CD4-positive, alpha-beta T cell treated with Interleukin-17A for 1 hour (primary cell): ENCODE data around the gene PRM1.
A peak's percentile ranks its signal among the peaks of the same experiment; 100 is the strongest.

ENCODE experiments used
- DNase-seq: peaks from one replicate; pipeline ENCODE4 v3.0.0-alpha.2; 2020

PRM1 gene, protein sequence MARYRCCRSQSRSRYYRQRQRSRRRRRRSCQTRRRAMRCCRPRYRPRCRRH

DNA sequence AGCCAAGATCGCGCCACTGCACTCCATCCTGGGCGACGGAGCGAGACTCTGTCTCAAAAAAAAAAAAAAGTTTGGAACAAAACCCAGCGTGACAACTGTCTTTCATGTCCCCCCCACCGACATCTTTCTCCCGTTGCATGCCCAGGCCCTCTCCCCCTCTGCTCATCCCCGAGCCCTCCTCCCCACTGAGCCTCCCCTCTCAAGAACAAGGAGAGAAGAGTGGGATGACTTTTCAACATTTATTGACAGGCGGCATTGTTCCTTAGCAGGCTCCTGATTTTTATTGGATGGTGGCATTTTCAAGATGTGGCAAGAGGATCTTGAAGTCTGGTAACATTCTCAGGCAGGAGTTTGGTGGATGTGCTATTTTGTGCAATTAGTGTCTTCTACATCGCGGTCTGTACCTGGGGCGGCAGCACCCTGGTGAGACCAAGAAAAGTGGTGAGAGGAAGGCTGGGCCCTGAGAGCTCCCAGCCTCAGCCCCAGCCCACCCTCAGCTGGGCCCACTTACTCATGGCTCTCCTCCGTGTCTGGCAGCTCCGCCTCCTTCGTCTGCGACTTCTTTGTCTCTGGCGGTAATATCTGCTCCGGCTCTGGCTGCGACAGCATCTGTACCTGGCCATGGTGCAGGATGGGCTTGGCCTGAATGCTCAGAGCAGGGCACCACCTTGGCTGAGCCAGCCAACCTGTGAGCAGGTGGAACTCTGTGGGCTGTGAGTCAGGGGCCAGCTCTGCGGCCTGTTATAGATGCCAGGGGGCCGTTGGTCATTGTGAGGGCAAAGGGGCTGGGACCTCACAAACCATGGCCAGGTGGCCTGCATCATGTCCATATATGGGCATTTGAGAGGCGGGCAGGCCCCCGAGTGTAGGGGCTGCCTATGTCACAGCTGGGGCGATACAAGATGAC, at the start of gene PRM1:
TSS of gene PRM1 (minus strand) at position 715 of the 907 bp plus-strand sequence. CDS start at position 623, 92 bp downstream.
- DNase-seq, result no peak

DNA sequence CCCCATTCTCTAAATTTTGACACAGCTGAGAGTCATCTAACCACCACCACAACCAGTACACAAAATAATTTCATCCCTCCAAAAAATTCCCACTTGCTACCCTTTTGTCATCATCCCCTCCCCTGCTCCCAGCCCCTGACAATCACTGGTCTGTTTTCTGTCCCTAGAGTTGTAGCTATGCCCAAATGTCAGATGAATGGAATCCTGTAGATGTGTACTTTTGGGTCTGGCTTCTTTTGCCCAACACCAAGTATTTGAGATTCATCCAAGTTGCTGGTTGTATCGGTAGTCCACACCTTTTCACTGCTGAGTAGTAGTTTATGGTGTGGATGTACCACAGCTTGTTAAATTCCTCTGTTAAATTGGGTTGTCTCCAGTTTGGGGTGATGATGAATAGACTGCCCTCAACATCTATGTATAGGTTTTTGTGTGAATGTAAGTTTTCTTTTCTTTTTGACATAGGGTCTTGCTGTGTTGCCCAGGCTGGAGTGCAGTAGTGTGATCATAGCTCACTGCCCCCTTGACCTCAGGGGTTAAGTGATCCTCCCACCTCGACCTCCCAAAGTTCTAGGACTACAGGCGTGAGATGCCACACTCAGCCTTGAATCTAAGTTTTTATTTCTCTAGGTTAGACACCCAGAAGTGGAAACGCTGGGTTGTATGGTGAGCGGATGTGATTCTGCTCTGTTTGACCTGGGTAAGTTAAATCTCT, 49.6 kb upstream of the PRM1 start:
- DNase-seq, result no peak

DNA sequence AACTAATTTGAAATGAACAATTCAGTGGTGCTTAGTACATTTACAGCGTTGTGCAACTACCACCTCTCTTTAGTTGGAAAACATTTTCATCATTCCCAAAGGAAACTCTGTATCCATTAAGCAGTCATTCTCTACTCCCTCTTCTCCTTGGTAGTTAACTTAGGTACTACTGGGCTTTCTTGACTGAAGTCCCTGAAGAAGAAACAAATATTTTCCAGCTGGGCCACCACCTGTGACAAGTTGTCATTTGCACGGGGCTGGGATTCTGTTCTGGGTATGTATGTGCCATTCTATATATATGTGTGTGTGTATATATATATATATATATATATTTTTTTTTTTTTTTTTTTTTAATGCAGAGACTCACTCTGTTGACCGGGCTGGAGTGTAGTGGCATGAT, 48.8 kb upstream of the PRM1 start:
- no peak for DNase-seq

DNA sequence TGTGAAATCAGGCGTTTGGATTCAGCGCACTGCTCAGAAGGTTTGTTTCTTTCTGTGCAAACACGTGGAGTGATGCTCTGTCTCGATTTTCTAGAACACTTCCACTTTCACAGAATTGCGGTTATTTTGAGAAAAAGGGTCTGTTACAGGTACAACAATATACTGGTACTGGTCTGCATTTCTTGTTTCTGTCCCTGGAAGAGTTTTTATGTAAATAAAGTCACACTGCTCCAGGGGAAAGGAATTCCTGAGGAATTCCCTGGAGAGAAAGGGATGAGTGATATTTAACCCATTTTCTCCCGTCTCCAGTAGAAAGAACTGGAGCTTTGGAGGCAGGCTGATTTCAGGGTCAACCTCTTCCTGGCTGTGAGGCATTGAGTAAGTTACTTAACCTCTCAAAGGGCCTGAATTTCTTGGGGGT, 48.0 kb upstream of the PRM1 start:
- DNase-seq, result no peak

GRCh38 chr16:11328172-11329070, 47.3 kb upstream of the PRM1 start:
- DNase-seq, result peak; percentile 54

DNA sequence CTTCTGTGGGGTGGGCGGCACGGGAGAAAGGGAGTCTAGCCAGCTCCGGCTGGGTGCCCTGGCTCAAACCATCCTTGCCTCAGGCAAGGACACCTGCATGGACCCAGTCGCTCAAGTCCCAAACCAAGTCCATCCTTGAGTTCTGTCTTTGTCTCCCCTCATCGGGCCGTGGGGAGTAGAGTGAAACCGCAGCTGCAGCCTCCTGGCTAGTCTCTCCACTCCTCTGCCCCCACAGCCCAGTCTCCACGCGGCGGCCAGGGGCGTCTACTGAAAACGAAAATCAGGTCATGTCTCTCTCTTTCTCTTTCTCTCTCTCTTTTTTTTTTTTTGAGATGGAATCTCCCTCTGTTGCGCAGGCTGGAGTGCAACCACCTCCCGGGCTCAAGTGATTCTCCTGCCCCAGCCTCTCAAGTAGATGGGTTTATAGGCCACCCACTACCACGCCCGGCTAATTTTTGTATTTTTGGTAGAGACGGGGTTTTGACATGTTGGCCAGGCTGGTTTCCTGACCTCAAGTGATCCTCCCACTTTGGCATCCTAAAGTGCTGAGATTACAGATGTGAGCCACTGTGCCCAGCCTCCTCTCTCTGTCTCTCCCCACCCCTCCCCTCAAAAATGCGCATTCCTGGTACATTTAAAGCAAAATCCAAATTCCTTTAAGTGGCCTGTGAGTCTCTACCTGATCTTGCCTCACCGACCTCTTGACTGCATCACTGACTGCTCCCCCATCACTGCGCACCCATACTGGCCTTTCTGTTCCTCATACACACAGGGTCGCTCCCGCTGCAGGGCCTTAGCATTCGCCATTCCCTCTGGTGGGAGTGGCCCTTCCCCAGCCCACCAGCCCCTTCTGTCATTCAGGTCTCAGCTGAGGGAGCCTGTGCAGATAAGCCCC, 46.4 kb upstream of the PRM1 start:
- DNase-seq, result no peak

- DNase-seq, result no peak
Measured at GRCh38 chr16:11326737-11327276, 45.7 kb upstream of the PRM1 start.

- no peak for DNase-seq
Measured at GRCh38 chr16:11326084-11326736, 45.1 kb upstream of the PRM1 start.

GRCh38 chr16:11325404-11326083, 44.4 kb upstream of the PRM1 start:
- DNase-seq, result no peak

DNA sequence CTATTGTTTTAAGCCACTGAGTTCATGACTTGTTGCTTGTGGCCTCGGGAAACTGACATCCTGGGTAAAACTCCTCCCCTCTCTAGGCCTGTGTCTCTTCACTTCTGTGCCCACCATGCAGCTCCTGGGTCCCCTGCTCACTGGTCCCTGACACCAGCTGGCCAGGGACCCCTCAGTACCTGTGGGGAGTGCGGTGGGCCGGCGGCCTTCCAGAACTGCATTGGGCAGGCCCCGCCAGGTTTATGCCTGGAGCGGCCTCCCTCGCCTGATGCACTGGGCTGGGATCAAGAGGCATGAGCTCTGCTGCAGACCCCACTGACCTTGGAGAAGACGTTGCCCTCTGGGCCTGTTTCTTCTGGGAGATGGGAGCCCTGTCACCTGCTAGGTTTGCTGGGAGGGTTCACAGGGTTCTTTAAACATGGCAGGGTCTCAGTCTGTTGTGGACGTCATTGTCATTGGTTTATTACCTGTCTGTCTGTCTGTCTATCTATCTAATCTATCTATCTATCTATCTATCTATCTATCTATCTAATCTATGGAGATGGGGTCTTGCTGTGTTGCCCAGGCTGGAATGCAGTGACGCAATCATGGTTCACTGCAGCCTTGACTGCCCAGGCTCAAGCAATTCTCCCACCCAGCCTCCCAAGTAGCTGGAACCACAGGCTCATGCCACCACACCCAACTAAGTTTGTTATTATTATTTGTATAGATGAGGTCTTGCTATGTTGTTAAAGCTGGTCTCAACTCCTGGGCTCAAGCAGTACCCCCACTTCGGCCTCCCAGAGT, 42.6 kb upstream of the PRM1 start:
- no peak for DNase-seq

- no peak for DNase-seq
Measured at GRCh38 chr16:11322823-11323222, 41.7 kb upstream of the PRM1 start.

DNA sequence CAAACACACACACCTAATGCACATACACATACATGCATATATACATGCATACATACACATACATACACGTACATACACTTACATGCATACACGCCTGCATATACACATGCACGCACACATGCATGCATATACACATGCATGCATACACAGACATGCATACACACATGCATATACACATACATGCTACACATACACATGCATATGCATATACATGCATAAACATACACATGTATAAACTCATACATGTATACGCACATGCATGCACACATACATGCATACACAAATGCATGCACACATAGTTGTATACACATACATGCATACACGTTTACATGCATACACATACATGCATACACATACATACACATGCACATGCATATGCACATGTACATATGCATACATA, 40.5 kb upstream of the PRM1 start:
- DNase-seq, result no peak

DNA sequence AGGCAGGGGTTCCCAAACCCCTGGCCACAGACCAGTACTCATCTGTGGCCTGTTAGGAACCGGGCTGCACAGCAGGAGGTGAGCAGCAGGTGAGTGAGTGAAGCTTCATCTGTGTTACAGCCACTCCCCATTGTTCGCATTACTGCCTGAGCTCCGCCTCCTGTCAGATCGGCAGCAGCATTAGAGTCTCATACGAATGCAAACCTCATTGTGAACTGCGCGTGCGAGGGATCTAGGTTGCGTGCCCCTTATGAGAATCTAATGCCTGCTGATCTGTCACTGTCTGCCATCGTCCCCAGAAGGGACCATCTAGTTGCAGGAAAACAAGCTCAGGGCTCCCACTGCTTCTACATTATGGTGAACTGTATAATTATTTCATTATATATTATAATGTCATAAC, 39.0 kb upstream of the PRM1 start:
- DNase-seq, result no peak

DNA sequence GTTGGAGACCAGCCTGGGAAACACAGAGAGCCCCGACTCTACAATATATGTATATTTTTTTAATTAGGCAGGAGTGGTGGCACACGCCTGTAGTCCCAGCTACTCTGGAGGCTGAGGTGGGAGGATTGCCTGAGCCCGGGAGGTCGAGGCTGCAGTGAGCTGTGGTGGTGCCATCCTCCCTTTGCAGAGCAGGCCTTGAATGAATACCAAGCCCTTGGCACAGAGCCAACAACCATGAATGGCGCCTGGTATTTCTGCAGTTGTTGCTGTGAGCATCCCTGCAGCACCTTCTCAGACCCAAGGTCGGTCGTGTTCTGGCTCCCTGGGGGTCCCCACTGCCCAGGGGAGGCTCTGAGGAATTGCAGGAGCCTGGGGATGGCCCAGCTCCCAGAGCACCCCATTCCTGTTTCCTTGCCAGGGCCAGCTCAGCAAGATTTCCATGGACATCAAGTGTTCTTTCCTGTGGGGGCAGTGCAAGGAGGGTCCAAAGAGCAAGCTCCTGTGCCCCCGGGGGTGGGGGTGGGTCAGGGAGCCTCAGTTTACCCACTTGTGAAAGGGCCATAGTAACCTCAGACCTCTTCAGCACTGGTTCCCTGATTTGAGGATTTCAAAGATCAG, 38.5 kb upstream of the PRM1 start:
- no peak for DNase-seq

- no peak for DNase-seq
Measured at GRCh38 chr16:11318817-11319216, 37.7 kb upstream of the PRM1 start.

GRCh38 chr16:11316331-11317015, 35.3 kb upstream of the PRM1 start:
- DNase-seq, result no peak

GRCh38 chr16:11315510-11315909, 34.4 kb upstream of the PRM1 start:
- no peak for DNase-seq

GRCh38 chr16:11314309-11314894, 33.3 kb upstream of the PRM1 start:
- no peak for DNase-seq
